ENCODE results near the gene MRPS27. TPM values are rescaled to one million over a fixed set of nuclear protein-coding genes. Genes with fewer than 3 reads are reported as not detected.

MRPS27 gene
- total RNA-seq, 1 donor from 2014 or later = 41.1 TPM

GRCh38 chr5:72206160-72206559 is 113.9 kb downstream of the MRPS27 start:
- DNase-seq (ENCODE audit: low spot score) = no peak

GRCh38 chr5:72205431-72206009 is 114.5 kb downstream of the MRPS27 start:
- no peak for DNase-seq (ENCODE audit: low spot score)

GRCh38 chr5:72204946-72205345 is 115.1 kb downstream of the MRPS27 start:
- no peak for DNase-seq (ENCODE audit: low spot score)

- DNase-seq (ENCODE audit: low spot score) = no peak
Observed at GRCh38 chr5:72203251-72203845, 116.7 kb downstream of the MRPS27 start.

- no peak for DNase-seq (ENCODE audit: low spot score)
Observed at GRCh38 chr5:72202331-72202825, 117.7 kb downstream of the MRPS27 start.

GRCh38 chr5:72199681-72200080 is 120.4 kb downstream of the MRPS27 start:
- no peak for DNase-seq (ENCODE audit: low spot score)

- no peak for DNase-seq (ENCODE audit: low spot score)
Observed at GRCh38 chr5:72197393-72197792, 122.6 kb downstream of the MRPS27 start.

- DNase-seq (ENCODE audit: low spot score) = no peak
Observed at GRCh38 chr5:72195581-72195980, 124.5 kb downstream of the MRPS27 start.

- no peak for DNase-seq (ENCODE audit: low spot score)
Observed at GRCh38 chr5:72194846-72195245, 125.2 kb downstream of the MRPS27 start.

- DNase-seq (ENCODE audit: low spot score) = no peak
Observed at GRCh38 chr5:72191404-72191803, 128.6 kb downstream of the MRPS27 start.

GRCh38 chr5:72189146-72189545 is 130.9 kb downstream of the MRPS27 start:
- no peak for DNase-seq (ENCODE audit: low spot score)

GRCh38 chr5:72188166-72188565 is 131.9 kb downstream of the MRPS27 start:
- DNase-seq (ENCODE audit: low spot score) = no peak

- DNase-seq (ENCODE audit: low spot score) = no peak
Observed at GRCh38 chr5:72187388-72188075, 132.5 kb downstream of the MRPS27 start.

- DNase-seq (ENCODE audit: low spot score) = no peak
Observed at GRCh38 chr5:72185496-72186329, 134.3 kb downstream of the MRPS27 start.

- DNase-seq (ENCODE audit: low spot score) = no peak
Observed at GRCh38 chr5:72184408-72184807, 135.6 kb downstream of the MRPS27 start.

GRCh38 chr5:72183101-72183520 is 136.9 kb downstream of the MRPS27 start:
- no peak for DNase-seq (ENCODE audit: low spot score)

- no peak for DNase-seq (ENCODE audit: low spot score)
Observed at GRCh38 chr5:72182686-72183085, 137.4 kb downstream of the MRPS27 start.

GRCh38 chr5:72180925-72181324 is 139.1 kb downstream of the MRPS27 start:
- DNase-seq (ENCODE audit: low spot score) = no peak

- no peak for DNase-seq (ENCODE audit: low spot score)
Observed at GRCh38 chr5:72179816-72180440, 140.1 kb downstream of the MRPS27 start.

- DNase-seq (ENCODE audit: low spot score) = no peak
Observed at GRCh38 chr5:72179028-72179815, 140.8 kb downstream of the MRPS27 start.
